Activated CD4-positive, alpha-beta T cell treated with anti-CD3 and anti-CD28 coated beads for 4 hours (primary cell): ENCODE data around the gene LRRC37A2.
"Not testable (repeated sequence)": the region's sequence is repeated elsewhere in the genome, so short reads cannot be mapped to it uniquely, and the experiment has no call there.

ENCODE experiments used
- DNase-seq, 2 donors: peaks; one replicate each; pipeline ENCODE4 v3.0.0-alpha.2; 2020

LRRC37A2 gene

GRCh38 chr17:46512168-46512567, at the start of gene LRRC37A2:
LRRC37A2 (plus strand) TSS chr17:46512468; CDS start chr17:46512713, 245 bp downstream.
- not testable (repeated sequence) for DNase-seq

GRCh38 chr17:46467618-46468017, 44.6 kb upstream of the LRRC37A2 start:
- not testable (repeated sequence) for DNase-seq

GRCh38 chr17:46474489-46474888, 37.8 kb upstream of the LRRC37A2 start:
- not testable (repeated sequence) for DNase-seq

GRCh38 chr17:46475583-46475982, 36.7 kb upstream of the LRRC37A2 start:
- DNase-seq: not testable (repeated sequence)

DNA sequence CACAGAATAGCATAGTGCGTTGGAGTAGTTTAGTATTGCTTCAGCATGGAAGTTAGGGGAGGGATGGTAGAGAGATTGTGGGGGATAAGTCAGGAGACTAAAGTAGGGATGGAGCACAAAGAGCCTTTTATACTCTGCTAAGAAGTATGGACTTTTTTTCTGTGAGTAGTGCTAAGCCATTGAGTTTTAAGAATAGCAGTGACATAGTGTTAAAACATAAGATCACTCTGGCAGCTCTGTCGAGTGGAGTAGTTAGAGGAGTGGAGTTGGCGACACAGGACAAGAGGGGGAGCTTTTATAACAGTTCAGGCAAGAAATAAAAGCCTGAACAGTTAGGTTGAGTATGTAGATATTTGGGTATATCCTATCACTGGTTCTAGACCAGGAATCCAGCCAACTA, 33.4 kb upstream of the LRRC37A2 start:
- DNase-seq: not testable (repeated sequence)

DNA sequence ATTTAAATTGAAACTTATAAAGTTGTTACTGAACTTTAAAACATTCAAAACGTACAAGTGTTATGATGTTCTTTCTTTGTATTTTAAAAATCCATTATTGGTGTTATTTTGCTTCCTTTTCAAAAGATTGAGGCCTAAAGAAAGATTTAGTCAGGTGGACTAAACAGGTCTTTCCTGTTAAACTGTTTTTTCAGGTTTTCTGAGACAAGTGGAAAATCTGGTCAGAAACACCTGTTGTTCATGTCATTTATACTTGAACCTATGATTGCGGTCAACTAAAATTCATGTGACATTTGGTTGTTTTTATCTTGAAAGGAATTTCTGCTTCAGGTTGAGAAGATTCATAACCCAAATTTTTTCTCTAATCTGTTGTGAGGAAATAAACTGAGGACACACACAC, 31.0 kb upstream of the LRRC37A2 start:
- DNase-seq: not testable (repeated sequence)

GRCh38 chr17:46492021-46492420, 20.2 kb upstream of the LRRC37A2 start:
- DNase-seq: not testable (repeated sequence)

DNA sequence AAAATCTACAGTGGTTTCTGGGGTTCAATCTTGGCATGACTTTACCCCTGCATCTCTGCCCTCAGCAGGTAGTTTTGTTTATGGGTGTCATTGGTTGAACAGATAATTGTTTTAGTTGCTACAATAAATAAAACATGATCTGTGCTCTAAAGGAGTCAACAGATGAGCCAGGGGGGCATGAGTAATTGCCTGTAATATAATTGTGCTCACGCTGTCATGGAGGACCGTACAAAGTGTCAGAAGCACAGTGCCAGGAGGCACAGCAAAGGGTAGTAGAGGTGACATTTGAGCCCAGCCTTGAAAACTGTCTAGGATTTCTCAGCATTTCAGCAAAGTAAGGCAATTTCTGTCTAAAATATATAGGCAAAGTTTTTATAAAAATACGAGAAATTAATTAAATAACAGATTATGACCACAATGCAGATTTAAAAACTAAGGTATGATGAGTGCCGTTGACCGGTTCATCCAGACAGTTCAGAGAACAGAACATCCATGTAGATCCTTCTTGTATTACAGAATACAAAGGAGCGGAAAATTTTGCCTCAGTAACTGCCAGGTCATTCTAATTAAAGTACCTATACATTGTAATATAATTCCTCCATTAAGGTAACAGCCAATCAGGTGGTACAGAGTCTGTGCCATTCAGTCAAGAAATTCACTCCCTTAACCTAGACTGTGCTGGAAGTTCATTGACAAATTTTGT, 12.7 kb upstream of the LRRC37A2 start:
- not testable (repeated sequence) for DNase-seq

GRCh38 chr17:46505896-46506295, 6.4 kb upstream of the LRRC37A2 start:
- not testable (repeated sequence) for DNase-seq

DNA sequence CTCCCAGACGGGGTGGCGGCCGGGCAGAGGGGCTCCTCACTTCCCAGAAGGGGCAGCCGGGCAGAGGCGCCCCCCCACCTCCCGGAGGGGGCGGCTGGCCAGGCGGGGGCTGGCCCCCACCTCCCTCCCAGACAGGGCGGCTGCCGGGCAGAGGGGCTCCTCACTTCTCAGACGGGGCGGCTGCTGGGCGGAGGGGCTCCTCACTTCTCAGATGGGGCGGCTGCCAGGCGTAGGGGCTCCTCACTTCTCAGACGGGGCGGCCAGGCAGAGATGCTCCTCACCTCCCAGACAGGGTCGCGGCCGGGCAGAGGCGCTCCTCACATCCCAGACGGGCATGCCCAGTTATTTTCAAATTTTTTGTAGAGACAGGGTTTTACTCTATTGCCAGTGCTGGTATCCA, 22.4 kb downstream of the LRRC37A2 start:
- DNase-seq: not testable (repeated sequence)

- not testable (repeated sequence) for DNase-seq
Measured at GRCh38 chr17:46548607-46549006, 36.3 kb downstream of the LRRC37A2 start.

- not testable (repeated sequence) for DNase-seq
Measured at GRCh38 chr17:46559155-46559554, 46.9 kb downstream of the LRRC37A2 start.

DNA sequence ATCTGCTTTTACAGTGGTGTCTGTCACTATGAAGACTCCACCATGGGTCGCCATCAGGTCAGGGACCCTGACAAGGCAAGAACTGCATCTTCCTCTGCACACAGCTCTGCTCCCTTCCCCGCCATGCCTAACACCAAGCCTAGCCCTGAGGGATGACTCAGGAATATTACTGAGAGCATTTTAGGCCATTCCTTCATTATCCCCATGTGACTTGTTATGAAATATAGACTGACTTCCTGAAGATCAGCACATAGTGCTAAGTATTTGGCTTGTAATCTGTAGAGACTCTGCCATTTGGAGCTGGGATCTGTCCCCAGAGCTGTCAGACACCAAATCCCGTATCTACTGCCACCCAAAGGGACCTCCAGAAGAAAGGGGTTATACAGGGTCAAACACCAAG, 47.8 kb downstream of the LRRC37A2 start:
- DNase-seq: not testable (repeated sequence)

DNA sequence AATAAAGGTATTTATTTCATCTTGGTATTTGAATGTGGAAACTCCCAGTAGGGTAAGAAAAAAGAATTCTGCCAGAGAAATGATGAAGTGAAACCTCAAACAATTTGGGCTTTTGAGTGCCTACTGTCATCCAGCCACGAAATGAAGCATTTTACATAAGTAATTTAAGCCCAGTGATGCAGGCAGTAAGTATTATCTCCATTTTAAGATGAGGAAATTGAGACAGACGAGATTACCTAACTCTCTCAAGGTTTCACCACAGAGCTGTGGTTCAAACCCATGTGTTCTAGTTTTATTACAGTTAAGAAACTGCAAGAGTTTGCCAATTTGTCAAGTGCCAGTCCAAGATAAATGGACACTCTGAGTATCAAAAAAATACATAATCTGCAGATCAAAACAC, 54.0 kb downstream of the LRRC37A2 start:
- not testable (repeated sequence) for DNase-seq

GRCh38 chr17:46566980-46567379, 54.7 kb downstream of the LRRC37A2 start:
- not testable (repeated sequence) for DNase-seq

DNA sequence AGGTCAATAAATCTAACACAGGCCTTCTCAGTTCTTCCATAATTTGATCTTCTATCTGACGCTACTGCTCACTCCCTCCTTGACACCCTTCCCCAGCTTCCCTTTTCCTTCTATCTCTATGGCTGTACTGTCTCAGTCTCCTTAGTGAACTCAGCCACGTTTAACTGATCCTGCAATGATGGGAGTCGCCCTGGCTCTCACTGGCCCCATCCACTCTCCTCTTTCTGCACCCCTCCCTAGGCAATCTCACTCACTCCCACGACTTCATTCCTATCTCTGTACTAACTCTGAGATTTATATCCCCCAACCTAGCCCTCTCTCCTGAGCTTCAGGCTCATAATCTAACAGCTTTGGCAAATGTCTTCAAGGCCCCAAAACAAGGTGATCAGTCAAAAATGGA, 59.5 kb downstream of the LRRC37A2 start:
- not testable (repeated sequence) for DNase-seq

DNA sequence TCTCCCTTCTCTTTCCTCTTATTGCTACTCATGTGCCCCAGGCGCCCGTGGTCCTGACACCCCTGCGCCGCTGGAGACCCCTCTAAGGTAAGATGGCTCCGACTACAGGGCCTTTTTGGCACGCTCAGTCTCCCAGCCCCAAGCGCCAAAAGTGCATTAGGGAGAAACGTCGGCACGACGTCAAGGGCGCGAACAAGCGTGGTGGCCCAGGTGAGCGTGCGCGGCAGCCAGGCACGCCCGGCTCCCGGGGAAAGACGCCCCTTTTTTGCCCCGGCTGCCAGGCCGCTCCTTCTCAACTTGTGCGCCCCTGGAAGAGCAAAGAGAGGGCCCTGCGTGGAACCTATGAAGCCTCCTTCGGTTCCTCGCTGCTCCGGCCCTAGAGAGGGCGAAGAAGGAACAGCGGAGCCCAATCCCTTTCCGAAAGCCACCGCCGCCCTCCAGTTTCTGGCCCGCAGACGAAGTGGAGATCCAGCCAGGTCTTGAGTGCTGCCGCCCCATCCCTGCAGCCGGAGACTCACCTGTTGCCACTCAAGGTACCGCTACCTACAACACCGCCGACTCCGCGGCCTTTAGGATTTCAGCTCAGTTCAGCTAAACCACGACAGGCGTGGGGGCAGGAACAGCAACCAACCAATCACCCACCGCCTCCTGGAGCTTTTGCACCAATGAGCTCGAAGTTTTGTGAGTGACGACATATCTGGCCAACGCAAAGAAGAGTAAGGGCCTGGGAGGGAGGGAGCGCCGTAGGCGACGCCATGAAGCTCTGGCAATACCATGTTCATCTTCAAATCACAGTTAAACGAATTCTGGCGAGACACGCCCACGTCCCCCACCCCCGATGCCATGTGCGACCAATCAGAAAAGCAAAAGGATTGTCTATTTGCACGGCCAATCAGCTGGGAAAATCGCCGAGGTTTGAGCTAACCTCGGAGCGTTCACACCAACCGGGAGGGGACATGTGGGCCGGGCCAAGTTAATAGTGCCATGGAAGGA, 67.1 kb downstream of the LRRC37A2 start, which contains the start of gene ARL17A:
Gene ARL17A (minus strand): TSS at position 609 of the 993 bp plus-strand sequence. CDS start 3,369 bp downstream, outside the sequence.
- DNase-seq: peak; percentile 63 to 75

DNA sequence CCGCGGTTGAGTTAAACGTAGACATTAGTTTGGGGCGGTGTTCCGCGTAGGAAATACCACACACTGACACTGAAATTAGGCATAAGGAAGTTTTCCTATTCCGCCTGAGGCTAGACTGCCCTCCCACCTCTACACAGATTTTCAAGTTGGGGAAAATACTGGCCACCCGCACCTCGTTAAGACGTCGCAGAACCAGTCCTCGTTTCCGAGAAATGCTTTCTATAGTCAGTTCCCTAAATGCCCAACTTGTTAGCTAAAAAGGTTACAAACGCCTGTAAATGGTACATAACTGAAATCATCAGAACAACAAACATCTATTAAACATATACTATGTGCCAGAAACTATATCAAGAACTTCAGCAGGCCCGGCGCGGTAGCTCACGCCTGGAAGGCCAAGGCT, 67.8 kb downstream of the LRRC37A2 start:
- not testable (repeated sequence) for DNase-seq

- not testable (repeated sequence) for DNase-seq
Measured at GRCh38 chr17:46585444-46585843, 73.2 kb downstream of the LRRC37A2 start.

- DNase-seq: not testable (repeated sequence)
Measured at GRCh38 chr17:46590157-46591146, 78.2 kb downstream of the LRRC37A2 start, which contains the start of gene NSF. NSF (plus strand) TSS chr17:46590669; CDS start chr17:46590776, 107 bp downstream.

DNA sequence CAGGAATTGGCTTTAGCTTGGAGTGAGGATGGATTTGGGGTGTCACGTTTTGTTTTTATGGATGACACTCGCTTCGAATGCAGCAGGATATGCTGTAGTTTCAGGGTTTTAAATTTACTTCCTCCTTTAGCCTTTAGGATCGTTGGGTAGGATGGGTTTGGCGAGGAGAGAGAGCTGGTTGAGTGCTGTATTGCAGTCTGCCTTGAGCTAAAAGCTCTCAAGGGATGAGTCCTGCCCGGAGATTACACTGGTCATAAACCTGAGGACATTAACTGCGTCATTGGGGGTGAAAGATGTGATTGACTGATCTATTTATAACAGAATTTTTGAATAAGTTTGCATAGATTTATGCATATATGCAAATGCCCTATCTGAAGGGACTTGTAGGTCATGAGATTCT, 79.1 kb downstream of the LRRC37A2 start:
- not testable (repeated sequence) for DNase-seq
